CD8-positive, alpha-beta memory T cell (primary cell): ENCODE results near the gene RFX3. TPM values are rescaled to one million over a fixed set of nuclear protein-coding genes. Genes with fewer than 3 reads are reported as not detected.

Source experiments
- CTCF ChIA-PET: fragments of 350-600 bp; sonication (Branson Sonifier 250); formaldehyde crosslinking; loops from one replicate; lab custom pipeline; 2021; ENCODE audit warnings: antibody characterized with exemption; lab: Charles Lee
- POLR2A ChIA-PET: fragments of 350-600 bp; sonication (Branson Sonifier 250); formaldehyde crosslinking; loops from one replicate; lab custom pipeline; 2021; ENCODE audit warnings: antibody characterized with exemption; lab: Charles Lee
- DNase-seq, 5 donors: peaks; one replicate each; pipeline versions ENCODE4 v3.0.0 to v3.0.0-alpha.2; 2020 to 2022; ENCODE audit warnings: mixed read lengths in 1 of 5
- H3K27ac ChIP-seq: one replicate; pipeline ENCODE4 v1.7.0; 2013; ENCODE audit warnings: low read depth, mild to moderate bottlenecking, low read length, moderate library complexity
- H3K27me3 ChIP-seq: 2 replicates; pipeline ENCODE4 v1.7.0; 2013; ENCODE audit warnings: low read length, mild to moderate bottlenecking; ENCODE audit not compliant: insufficient read depth, poor library complexity, severe bottlenecking
- H3K36me3 ChIP-seq: 2 replicates; pipeline ENCODE4 v1.7.0; 2013; ENCODE audit warnings: mild to moderate bottlenecking, low read length, moderate library complexity; ENCODE audit not compliant: insufficient read depth
- H3K4me1 ChIP-seq: 2 replicates; pipeline ENCODE4 v1.7.0; 2013; ENCODE audit warnings: mild to moderate bottlenecking, low read length, moderate library complexity; ENCODE audit not compliant: insufficient read depth
- H3K4me3 ChIP-seq: 2 replicates; pipeline ENCODE4 v1.7.0; 2013; ENCODE audit warnings: mild to moderate bottlenecking, low read length
- H3K9me3 ChIP-seq: 2 replicates; pipeline ENCODE4 v1.7.0; 2013; ENCODE audit warnings: mild to moderate bottlenecking, low read length
- H3K27ac Mint-ChIP-seq, 8 donors: one replicate each; pipeline ENCODE4 v1.8.0; 2020 to 2021; ENCODE audit warnings: mixed read lengths in 8 of 8, mild to moderate bottlenecking in 6 of 8, inconsistent platforms in 3 of 8, moderate library complexity in 3 of 8
- H3K27me3 Mint-ChIP-seq, 2 donors: one replicate each; pipeline ENCODE4 v1.8.0; 2020 to 2021; ENCODE audit warnings: mixed read lengths in 2 of 2, mild to moderate bottlenecking in 1 of 2, moderate library complexity in 1 of 2
- H3K36me3 Mint-ChIP-seq, 3 donors: one replicate each; pipeline ENCODE4 v1.8.0; 2020 to 2021; ENCODE audit warnings: mixed read lengths in 3 of 3, inconsistent platforms in 1 of 3, mild to moderate bottlenecking in 1 of 3
- H3K4me1 Mint-ChIP-seq, 3 donors: one replicate each; pipeline ENCODE4 v1.8.0; 2020 to 2021; ENCODE audit warnings: mixed read lengths in 3 of 3, inconsistent platforms in 1 of 3, mild to moderate bottlenecking in 1 of 3
- H3K4me3 Mint-ChIP-seq, 7 donors: one replicate each; pipeline ENCODE4 v1.8.0; 2020 to 2021; ENCODE audit warnings: mixed read lengths in 7 of 7, mild to moderate bottlenecking in 6 of 7, moderate library complexity in 4 of 7, inconsistent platforms in 2 of 7
- H3K9me3 Mint-ChIP-seq, 5 donors: one replicate each; pipeline ENCODE4 v1.8.0; 2020 to 2022; ENCODE audit warnings: mixed read lengths in 5 of 5, mild to moderate bottlenecking in 3 of 5, moderate library complexity in 2 of 5, inconsistent platforms in 1 of 5
- polyA plus RNA-seq: library from polyadenylated mRNA; unstranded; fragments of 300-500 nt; fragmentation: Illumina TruSeq; gene quantifications from one replicate; pipeline ENCODE4 v1.2.3, GENCODE V29; 2021
- total RNA-seq, 2 experiments: library from RNA; stranded (reverse); gene quantifications; one replicate each; pipeline ENCODE4 v1.2.3, GENCODE V29; 2021

Gene RFX3
- total and polyA plus RNA-seq, 3 experiments from 2014 or later: 5.3 to 14.6 (median 14.1) TPM

DNA sequence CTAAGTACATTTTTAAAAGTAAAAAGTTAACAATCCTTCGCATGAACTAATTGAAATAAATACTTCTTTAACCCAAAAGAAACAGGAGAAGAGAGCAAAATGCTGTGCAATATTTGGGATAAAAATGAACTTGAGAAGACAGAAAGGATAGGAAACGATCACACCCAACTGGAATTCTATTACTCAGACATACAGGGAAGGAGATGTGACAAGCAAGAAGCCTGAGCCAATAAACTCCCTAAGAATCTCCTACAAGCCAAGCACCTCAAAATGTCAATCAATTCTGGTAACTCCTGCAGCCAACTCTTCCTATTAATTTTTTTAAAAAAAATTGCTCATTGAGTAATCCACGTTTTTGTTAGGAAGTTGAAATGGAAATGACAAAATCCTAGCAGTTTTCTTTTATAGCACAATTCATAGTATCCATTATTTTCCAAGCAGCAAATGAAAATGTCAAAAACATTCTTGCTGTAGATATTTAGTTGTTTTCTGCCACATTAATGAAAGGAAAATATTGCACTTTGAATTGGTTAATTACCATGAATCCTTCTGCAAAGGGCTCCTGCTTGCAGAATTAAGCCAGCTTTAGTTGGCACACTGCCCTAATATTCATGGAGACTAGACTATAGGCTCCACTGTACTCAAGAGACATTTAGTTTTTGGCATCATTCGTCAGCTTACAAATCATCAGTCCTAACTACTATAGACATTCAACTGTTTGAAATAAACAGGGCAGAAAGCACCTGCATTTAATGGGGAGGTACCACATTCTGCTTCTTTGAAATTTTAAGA, 89.0 kb downstream of the RFX3 start:
- ChIA-PET POLR2A (no interaction called here), CTCF (no interaction called here)
- H3K27me3 ChIP-seq: no peaks in the 10 kb centered on the region
- Mint-ChIP-seq H3K36me3 (peaks cover 11 to 21% (median 17%) of the 10 kb centered on the region in 3 donors), H3K9me3 (no peaks in the 10 kb centered on the region), H3K27ac (no peak overlapping the region), H3K4me1 (peaks cover 6 to 13% (median 11%) of the 10 kb centered on the region in 3 donors), H3K27me3 (no peaks in the 10 kb centered on the region), H3K4me3 (no peak overlapping the region)
- no peak for DNase-seq
- no peaks in the 10 kb centered on the region for H3K36me3 ChIP-seq
- H3K4me3 ChIP-seq: no peak overlapping the region
- H3K4me1 ChIP-seq: no peaks in the 10 kb centered on the region
- no peak overlapping the region for H3K27ac ChIP-seq
- no peaks in the 10 kb centered on the region for H3K9me3 ChIP-seq

DNA sequence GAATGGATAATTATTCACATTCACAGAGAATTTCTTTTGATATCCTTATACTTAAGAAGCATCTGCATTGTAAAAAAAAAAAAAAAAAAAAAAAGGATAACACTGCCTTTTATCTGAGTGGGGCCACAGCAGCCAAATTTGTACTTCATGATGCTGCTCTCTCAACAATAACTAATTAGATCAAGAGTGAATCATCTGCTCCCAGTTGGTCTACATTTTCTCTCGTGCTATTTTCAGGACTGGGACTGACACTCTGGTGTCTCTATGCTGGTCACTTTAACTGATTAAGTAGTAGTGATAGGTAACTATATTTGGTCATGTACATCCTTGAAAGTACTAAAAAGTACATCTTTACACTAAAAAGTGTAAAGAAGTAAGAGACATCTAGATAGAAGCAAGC, 90.1 kb downstream of the RFX3 start:
- Mint-ChIP-seq H3K4me3 (no peak overlapping the region), H3K27ac (no peak overlapping the region), H3K9me3 (no peaks in the 10 kb centered on the region), H3K4me1 (peaks cover 5 to 15% (median 9%) of the 10 kb centered on the region in 3 donors), H3K36me3 (peaks cover 14 to 22% (median 21%) of the 10 kb centered on the region in 3 donors), H3K27me3 (no peaks in the 10 kb centered on the region)
- H3K36me3 ChIP-seq: no peaks in the 10 kb centered on the region
- H3K4me1 ChIP-seq: no peaks in the 10 kb centered on the region
- no peak overlapping the region for H3K4me3 ChIP-seq
- H3K27me3 ChIP-seq: no peaks in the 10 kb centered on the region
- no peak for DNase-seq
- POLR2A ChIA-PET: no interaction called here
- no peaks in the 10 kb centered on the region for H3K9me3 ChIP-seq
- no peak overlapping the region for H3K27ac ChIP-seq
- CTCF ChIA-PET: no interaction called here

DNA sequence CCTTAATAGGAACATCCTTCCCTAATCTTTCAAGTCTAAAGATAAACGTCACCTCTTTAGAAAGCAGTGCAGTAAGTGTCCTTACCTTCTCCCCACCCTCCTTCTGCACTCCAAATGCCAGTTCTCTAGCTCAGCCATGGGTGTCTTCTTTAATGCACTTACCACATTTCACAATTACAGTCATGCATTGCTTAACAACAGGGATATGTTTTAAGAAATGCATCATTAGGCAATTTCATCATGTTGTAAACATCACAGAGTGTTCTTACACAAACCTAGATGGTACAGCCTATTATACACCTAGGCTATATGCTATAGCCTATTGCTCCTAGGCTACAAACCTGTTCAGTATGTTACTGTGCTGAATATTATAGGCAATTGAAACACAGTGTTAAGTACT, 91.2 kb downstream of the RFX3 start:
- no peaks in the 10 kb centered on the region for H3K27me3 ChIP-seq
- H3K4me1 ChIP-seq: no peaks in the 10 kb centered on the region
- no peak overlapping the region for H3K4me3 Mint-ChIP-seq
- H3K27ac ChIP-seq: no peak overlapping the region
- peaks cover 2 to 12% (median 6%) of the 10 kb centered on the region in 3 donors for H3K4me1 Mint-ChIP-seq
- ChIA-PET POLR2A (no interaction called here), CTCF (interaction anchor here (0.6 kb wide), 1 partner anchor 234 kb away, joined by 3 read pairs; no protein-coding TSS in a partner anchor)
- no peaks in the 10 kb centered on the region for H3K9me3 ChIP-seq
- no peaks in the 10 kb centered on the region for H3K27me3 Mint-ChIP-seq
- peaks cover 14 to 22% (median 21%) of the 10 kb centered on the region in 3 donors for H3K36me3 Mint-ChIP-seq
- H3K9me3 Mint-ChIP-seq: no peaks in the 10 kb centered on the region
- H3K4me3 ChIP-seq: no peak overlapping the region
- no peaks in the 10 kb centered on the region for H3K36me3 ChIP-seq
- H3K27ac Mint-ChIP-seq: no peak overlapping the region
- no peak for DNase-seq

DNA sequence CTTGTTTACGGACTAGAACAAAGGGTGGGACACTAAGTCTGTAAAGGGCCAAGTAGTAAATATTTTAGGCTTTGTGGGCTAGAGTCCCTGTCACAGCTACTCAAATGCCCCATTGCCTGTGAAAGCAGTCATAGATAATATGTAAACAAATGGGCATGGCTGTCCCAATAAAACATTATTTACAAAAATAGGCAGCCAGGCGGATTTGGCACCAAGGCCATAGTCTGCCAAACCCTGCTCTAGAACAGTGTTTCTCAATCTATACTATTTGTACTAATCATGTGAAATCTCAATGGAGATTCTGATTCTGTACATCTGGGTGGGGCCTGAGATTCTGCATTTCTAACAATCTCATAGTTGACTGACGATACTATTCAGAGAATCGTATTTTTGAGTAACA, 92.0 kb downstream of the RFX3 start:
- Mint-ChIP-seq H3K4me1 (peaks cover 2 to 12% (median 6%) of the 10 kb centered on the region in 3 donors), H3K9me3 (no peaks in the 10 kb centered on the region), H3K27me3 (no peaks in the 10 kb centered on the region), H3K36me3 (peaks cover 14 to 22% (median 21%) of the 10 kb centered on the region in 3 donors), H3K4me3 (no peak overlapping the region), H3K27ac (no peak overlapping the region)
- no peak for DNase-seq
- no peaks in the 10 kb centered on the region for H3K4me1 ChIP-seq
- H3K36me3 ChIP-seq: no peaks in the 10 kb centered on the region
- CTCF ChIA-PET: no interaction called here
- no peak overlapping the region for H3K4me3 ChIP-seq
- POLR2A ChIA-PET: no interaction called here
- no peaks in the 10 kb centered on the region for H3K27me3 ChIP-seq
- H3K9me3 ChIP-seq: no peaks in the 10 kb centered on the region
- H3K27ac ChIP-seq: no peak overlapping the region

DNA sequence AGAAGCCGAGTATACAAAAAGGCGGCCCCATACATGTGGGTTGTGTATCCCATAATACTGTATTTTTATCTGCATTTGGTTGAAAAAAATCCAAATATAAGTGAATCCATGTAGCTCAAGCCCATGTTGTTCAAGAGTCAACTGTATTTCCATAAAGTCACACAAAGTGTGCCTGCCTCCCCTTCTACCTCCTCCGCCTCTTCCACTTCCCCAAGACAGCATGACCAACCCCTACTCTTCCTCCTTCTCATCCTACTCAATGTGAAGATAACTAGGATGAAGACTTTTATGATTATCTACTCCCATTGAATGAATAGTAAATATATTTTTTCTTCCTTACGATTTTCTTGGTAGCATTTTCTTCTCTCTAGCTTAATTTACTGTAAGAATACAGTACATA, 92.7 kb downstream of the RFX3 start:
- no peak for DNase-seq
- POLR2A ChIA-PET: no interaction called here
- Mint-ChIP-seq H3K27ac (no peak overlapping the region), H3K4me1 (peaks cover 2 to 12% (median 6%) of the 10 kb centered on the region in 3 donors), H3K9me3 (no peaks in the 10 kb centered on the region), H3K36me3 (peaks cover 14 to 22% (median 21%) of the 10 kb centered on the region in 3 donors), H3K4me3 (no peak overlapping the region), H3K27me3 (no peaks in the 10 kb centered on the region)
- no peak overlapping the region for H3K4me3 ChIP-seq
- H3K27ac ChIP-seq: no peak overlapping the region
- no peaks in the 10 kb centered on the region for H3K4me1 ChIP-seq
- no peaks in the 10 kb centered on the region for H3K27me3 ChIP-seq
- no peaks in the 10 kb centered on the region for H3K9me3 ChIP-seq
- CTCF ChIA-PET: no interaction called here
- H3K36me3 ChIP-seq: no peaks in the 10 kb centered on the region

DNA sequence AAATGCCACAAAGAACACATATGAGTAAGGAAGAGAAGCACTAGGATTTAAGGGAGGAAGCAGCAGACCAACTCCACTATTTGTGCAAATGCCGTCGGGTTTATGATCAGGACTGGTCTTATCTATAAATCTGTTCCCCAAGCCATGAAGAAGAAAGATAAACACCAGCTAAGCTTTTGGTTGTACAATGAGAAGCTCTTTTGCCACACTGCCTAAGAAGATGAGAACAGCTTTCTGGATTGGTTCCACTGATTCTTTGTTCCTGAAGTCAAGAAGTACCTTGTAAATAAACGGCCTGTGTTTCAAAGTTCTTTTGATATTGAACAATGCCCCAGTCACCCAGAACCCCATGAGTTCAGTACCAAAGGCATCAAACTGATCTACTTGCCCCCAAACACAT, 93.9 kb downstream of the RFX3 start:
- ChIA-PET POLR2A (no interaction called here), CTCF (interaction anchor here (1.4 kb wide), 1 partner anchor 9 kb away, joined by 4 read pairs; no protein-coding TSS in a partner anchor)
- H3K9me3 Mint-ChIP-seq: peaks cover 0 to under 1% (median 0%) of the 10 kb centered on the region in 5 donors
- Histone ChIP-seq H3K27ac (no peak overlapping the region), H3K9me3 (no peaks in the 10 kb centered on the region), H3K27me3 (no peaks in the 10 kb centered on the region), H3K36me3 (no peaks in the 10 kb centered on the region), H3K4me3 (no peak overlapping the region), H3K4me1 (no peaks in the 10 kb centered on the region)
- no peak for DNase-seq
- no peaks in the 10 kb centered on the region for H3K27me3 Mint-ChIP-seq
- H3K4me3 Mint-ChIP-seq: no peak overlapping the region
- peaks cover 13 to 25% (median 20%) of the 10 kb centered on the region in 3 donors for H3K36me3 Mint-ChIP-seq
- H3K27ac Mint-ChIP-seq: no peak overlapping the region
- peaks cover 3 to 12% (median 6%) of the 10 kb centered on the region in 3 donors for H3K4me1 Mint-ChIP-seq

DNA sequence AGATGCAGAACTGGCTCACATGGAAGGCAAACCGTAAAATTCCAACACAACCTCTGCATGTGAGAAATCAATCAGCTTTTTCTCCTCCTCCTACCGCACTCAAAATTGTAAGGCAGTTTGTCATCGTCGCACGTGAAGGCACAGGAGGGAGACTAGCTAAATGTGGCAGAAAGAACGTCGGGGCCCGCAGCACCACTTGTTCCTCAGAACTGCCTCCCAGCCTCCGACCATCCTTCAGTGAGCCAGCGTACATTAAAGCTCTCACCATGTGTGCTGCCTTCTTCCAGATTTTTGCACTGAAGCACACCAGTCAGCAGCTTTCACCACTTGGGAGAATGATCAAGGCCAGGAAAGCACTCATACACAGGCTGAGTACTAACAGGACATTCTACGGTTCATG, 105.9 kb downstream of the RFX3 start:
- Histone ChIP-seq H3K27ac (no peak overlapping the region), H3K4me3 (no peak overlapping the region), H3K4me1 (no peaks in the 10 kb centered on the region), H3K27me3 (no peaks in the 10 kb centered on the region), H3K36me3 (no peaks in the 10 kb centered on the region), H3K9me3 (no peaks in the 10 kb centered on the region)
- peaks cover 0 to 2% (median 0%) of the 10 kb centered on the region in 5 donors for H3K9me3 Mint-ChIP-seq
- ChIA-PET POLR2A (no interaction called here), CTCF (no interaction called here)
- H3K4me1 Mint-ChIP-seq: peaks cover 2 to 11% (median 5%) of the 10 kb centered on the region in 3 donors
- no peak overlapping the region for H3K27ac Mint-ChIP-seq
- H3K36me3 Mint-ChIP-seq: peaks cover 1 to 7% (median 4%) of the 10 kb centered on the region in 3 donors
- H3K4me3 Mint-ChIP-seq: no peak overlapping the region
- H3K27me3 Mint-ChIP-seq: no peaks in the 10 kb centered on the region
- no peak for DNase-seq

DNA sequence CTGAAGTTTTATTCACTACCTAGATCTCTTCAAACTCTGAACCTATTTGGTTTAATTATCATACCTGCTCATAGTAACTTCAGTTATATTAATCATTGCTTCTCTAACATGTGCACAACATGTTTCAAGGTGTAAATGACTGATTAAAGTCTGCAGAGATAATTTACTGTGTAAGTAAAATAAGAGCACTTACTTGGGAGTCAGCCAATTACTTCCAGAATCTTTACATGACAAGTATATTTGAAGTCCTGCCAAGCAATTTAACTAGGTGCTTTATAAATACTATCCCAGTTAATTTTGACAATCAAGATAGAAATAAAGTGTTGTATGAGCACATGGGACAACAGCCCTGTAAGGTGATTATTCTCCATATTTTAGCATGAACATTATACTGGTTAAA, 109.9 kb downstream of the RFX3 start:
- no peak overlapping the region for H3K27ac Mint-ChIP-seq
- no peak overlapping the region for H3K4me3 Mint-ChIP-seq
- Histone ChIP-seq H3K27me3 (no peaks in the 10 kb centered on the region), H3K9me3 (no peaks in the 10 kb centered on the region), H3K4me3 (no peak overlapping the region), H3K27ac (no peak overlapping the region), H3K36me3 (no peaks in the 10 kb centered on the region), H3K4me1 (no peaks in the 10 kb centered on the region)
- ChIA-PET POLR2A (no interaction called here), CTCF (no interaction called here)
- no peaks in the 10 kb centered on the region for H3K9me3 Mint-ChIP-seq
- peaks cover 0 to 5% (median 1%) of the 10 kb centered on the region in 3 donors for H3K36me3 Mint-ChIP-seq
- H3K27me3 Mint-ChIP-seq: no peaks in the 10 kb centered on the region
- H3K4me1 Mint-ChIP-seq: peaks cover 0 to 4% (median 0%) of the 10 kb centered on the region in 3 donors
- DNase-seq: no peak
